Measurements from ENCODE around the gene FCER2. TPM values are rescaled to one million over a fixed set of nuclear protein-coding genes. Genes with fewer than 3 reads are reported as not detected.

Gene FCER2
- total and polyA plus RNA-seq, 10 donors = 26.4 to 121 (median 47.9) TPM

GRCh38 chr19:7698583-7698982 lies 3.3 kb downstream of the FCER2 start:
- peak overlapping the region in 1 of 8 donors; percentile 59 for H3K4me3 ChIP-seq
- WGBS, 5 donors = 31 to 57% (median 48%) methylated on average over 9 to 11 of the region's 11 CpGs
- peaks cover 6 to 95% (median 40%) of the 10 kb centered on the region in 6 donors for H3K4me1 ChIP-seq
- H3K27ac ChIP-seq = peak overlapping the region in 3 of 8 donors; percentile 19 to 88 (median 87)
- DNase-seq = peak; percentile 71
- peaks cover 0 to 8% (median 0%) of the 10 kb centered on the region in 6 donors for H3K36me3 ChIP-seq
- H3K27me3 ChIP-seq (replicated peaks in 1 of 7) = peaks cover 0 to 25% (median 0%) of the 10 kb centered on the region in 7 donors
- TF ChIP-seq POLR2AphosphoS5 (IDR thresholded peaks at IDR 0.05) (no peak), CTCF (IDR thresholded peaks at IDR 0.05 in 8 of 11, conservative IDR thresholded peaks at IDR 0.05 in 3 of 11) (no peak), POLR2A (IDR thresholded peaks at IDR 0.05) (no peak)
- no peaks in the 10 kb centered on the region for H3K9me3 ChIP-seq
- intact Hi-C loops (cut with DNase I; ENCODE audit: low total_unique reads) = no loop called here

GRCh38 chr19:7697721-7698287 lies 4.1 kb downstream of the FCER2 start:
- Histone ChIP-seq H3K27me3 (replicated peaks in 1 of 7) (peaks cover 0 to 25% (median 0%) of the 10 kb centered on the region in 7 donors), H3K36me3 (peaks cover 0 to 8% (median 0%) of the 10 kb centered on the region in 6 donors), H3K27ac (peak overlapping the region in 1 of 8 donors; percentile 88), H3K4me1 (peaks cover 6 to 97% (median 40%) of the 10 kb centered on the region in 6 donors), H3K9me3 (no peaks in the 10 kb centered on the region), H3K4me3 (peak overlapping the region in 1 of 8 donors; percentile 59)
- no peak for DNase-seq
- intact Hi-C loops (cut with DNase I; ENCODE audit: low total_unique reads) = no loop called here
- 78 to 90% (median 84%) methylated on average over 10 of the region's 10 CpGs for WGBS, 5 donors
- TF ChIP-seq POLR2AphosphoS5 (IDR thresholded peaks at IDR 0.05) (no peak), CTCF (IDR thresholded peaks at IDR 0.05 in 8 of 11, conservative IDR thresholded peaks at IDR 0.05 in 3 of 11) (no peak), POLR2A (IDR thresholded peaks at IDR 0.05) (no peak)

GRCh38 chr19:7694499-7694898 lies 7.4 kb downstream of the FCER2 start:
- H3K27me3 ChIP-seq (replicated peaks in 1 of 7) = peaks cover 0 to 36% (median 0%) of the 10 kb centered on the region in 7 donors
- no peak overlapping the region for H3K4me3 ChIP-seq
- DNase-seq = no peak
- 38 to 69% (median 43%) methylated on average over 3 to 4 of the region's 4 CpGs for WGBS, 5 donors
- peaks cover 0 to 16% (median 0%) of the 10 kb centered on the region in 6 donors for H3K36me3 ChIP-seq
- H3K9me3 ChIP-seq = no peaks in the 10 kb centered on the region
- TF ChIP-seq POLR2A (IDR thresholded peaks at IDR 0.05) (no peak), POLR2AphosphoS5 (IDR thresholded peaks at IDR 0.05) (peak in 1 of 3 donors; percentile 9)
- H3K4me1 ChIP-seq = peaks cover 6 to 73% (median 28%) of the 10 kb centered on the region in 6 donors
- peak overlapping the region in 6 of 8 donors; percentile 8 to 78 (median 40) for H3K27ac ChIP-seq
- intact Hi-C loops (cut with DNase I; ENCODE audit: low total_unique reads) = no loop called here

- intact Hi-C loops (cut with DNase I; ENCODE audit: low total_unique reads) = no loop called here
These were observed 9.4 kb downstream of the FCER2 start for GRCh38 chr19:7692417-7693088.

More at GRCh38 chr19:7692417-7693088, 9.4 kb downstream of the FCER2 start:
- TF ChIP-seq POLR2AphosphoS5 (IDR thresholded peaks at IDR 0.05) (no peak), POLR2A (IDR thresholded peaks at IDR 0.05) (no peak), CTCF (IDR thresholded peaks at IDR 0.05 in 8 of 11, conservative IDR thresholded peaks at IDR 0.05 in 3 of 11) (no peak)
- H3K9me3 ChIP-seq = no peaks in the 10 kb centered on the region
- H3K4me3 ChIP-seq = peak overlapping the region in 1 of 8 donors; percentile 13
- peak overlapping the region in 2 of 8 donors; percentile 16 to 78 for H3K27ac ChIP-seq
- H3K4me1 ChIP-seq = peaks cover 6 to 60% (median 19%) of the 10 kb centered on the region in 6 donors
- H3K36me3 ChIP-seq = peaks cover 0 to 23% (median 0%) of the 10 kb centered on the region in 6 donors
- no peak for DNase-seq
- peaks cover 0 to 27% (median 0%) of the 10 kb centered on the region in 7 donors for H3K27me3 ChIP-seq (replicated peaks in 1 of 7)
- 61 to 78% (median 66%) methylated on average over 13 of the region's 13 CpGs for WGBS, 5 donors
